Astrocyte of the hippocampus (primary cell): ENCODE data around the gene LYST.

Source experiments
- DNase-seq: peaks from one replicate; pipeline ENCODE4 v3.0.0; 2011; ENCODE audit warnings: low read depth, low spot score

Gene LYST

DNA sequence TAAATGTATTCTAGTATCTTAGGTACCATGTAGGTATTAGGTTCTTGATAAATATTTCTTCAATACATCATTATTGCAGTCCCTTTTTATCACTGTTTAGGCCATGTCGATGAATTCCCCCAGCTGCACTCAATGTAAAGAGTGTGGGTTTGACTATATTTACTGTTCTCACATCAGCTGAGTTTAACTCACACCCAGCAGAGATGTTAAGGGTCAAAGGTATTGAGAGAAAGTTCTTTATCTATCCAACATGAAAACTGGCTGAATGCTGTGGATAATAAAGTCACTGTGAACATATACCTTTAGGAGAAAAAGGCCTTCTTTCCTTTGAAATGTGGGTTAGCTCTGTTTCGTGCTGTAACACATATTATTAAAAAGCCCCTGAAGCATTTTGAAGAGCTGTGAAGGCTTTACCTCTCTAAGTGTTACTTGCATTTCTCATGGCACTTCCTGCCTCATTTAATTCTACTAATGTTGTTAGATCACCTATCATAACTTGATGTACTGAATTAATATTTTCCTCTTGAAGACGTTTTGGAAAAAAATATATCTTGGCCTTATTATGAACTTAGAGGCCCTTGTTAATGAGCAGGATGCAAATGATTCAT lies 19.1 kb upstream of the LYST start:
- DNase-seq, result no peak

DNA sequence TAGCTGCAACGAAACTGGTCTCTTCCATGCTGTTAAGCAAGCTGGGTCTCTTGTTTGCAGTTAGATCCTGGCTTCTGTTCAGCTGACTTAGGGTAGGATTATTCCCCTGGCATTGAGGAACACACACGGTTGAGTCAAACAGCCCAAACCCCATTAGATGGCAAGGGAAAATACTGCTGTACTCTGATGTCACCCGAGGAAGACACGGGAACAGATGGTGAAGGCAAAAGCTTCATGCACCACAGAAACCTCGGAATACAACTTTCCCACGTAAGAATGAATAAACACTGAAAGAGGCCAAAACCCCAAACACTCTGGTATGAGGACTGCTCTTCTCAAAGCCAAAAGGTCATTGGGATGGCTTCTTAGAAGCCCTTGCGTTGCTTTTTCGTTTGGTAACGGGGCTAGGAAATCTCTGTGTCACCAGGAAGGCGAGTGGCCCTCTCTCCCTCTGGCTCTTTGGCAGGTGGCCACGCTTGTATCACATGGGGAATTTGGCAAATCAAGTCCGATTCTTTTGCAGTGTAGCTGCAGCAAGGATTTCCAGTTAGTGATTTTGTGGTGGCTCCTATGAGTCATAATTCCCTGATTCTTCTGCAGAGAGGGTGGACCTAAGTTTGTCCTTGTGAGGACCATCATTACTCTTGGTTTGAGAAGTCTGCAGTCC lies 16.7 kb upstream of the LYST start:
- peak; percentile 95 for DNase-seq

DNA sequence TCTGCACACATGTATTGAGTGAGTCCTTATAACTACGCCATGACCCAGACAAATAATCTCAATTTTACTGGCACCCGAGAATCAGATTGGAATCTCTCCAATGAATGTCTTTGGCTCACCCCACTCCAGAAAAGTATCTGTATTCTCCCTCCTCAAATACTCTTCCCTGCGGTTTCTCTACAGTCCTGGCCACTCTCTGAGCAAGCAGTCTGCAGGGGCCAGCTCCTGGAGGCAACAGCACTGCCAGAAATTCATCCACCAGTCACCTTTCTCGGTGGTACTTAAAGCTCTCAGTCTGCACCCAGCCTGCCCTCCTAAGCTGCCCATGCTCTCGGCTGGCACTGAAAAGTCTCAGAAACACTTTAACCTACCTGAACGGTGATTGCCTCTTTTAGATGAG lies 16.1 kb upstream of the LYST start:
- no peak for DNase-seq

DNA sequence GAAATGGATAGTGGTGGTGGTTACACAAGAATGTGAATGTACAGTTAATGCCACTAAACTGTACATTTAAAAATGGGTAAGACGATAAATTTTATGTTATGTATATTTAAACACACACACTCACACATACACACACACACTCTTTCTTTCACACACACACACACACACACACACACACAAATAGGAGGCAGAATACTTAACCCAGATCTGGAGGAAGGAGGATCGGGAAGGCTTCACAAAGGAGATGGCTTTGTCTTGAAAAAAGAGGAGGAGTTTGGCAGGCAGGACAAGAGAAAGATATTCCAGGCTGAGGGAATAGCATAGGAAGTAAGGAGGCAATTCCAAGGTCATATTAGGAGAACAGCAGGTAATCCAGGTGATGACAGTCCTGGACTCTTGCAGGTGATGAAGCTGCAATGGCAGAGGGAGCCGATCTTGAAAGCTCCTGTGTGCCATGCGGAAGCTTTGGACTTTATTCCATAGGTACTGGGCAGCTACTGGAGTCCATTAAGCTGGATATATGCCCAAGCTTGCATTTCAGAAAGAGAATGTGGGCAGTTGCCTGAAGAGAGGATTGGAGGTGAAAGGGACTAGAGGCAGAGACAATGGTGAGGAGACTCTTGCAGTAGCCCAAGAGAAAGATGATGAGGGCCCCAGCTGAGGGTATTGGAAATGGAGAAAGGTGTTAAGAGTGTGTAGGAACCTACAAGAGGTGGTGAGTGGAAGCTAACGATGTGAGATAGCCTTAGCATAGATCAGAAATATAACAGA lies 15.4 kb upstream of the LYST start:
- no peak for DNase-seq

DNA sequence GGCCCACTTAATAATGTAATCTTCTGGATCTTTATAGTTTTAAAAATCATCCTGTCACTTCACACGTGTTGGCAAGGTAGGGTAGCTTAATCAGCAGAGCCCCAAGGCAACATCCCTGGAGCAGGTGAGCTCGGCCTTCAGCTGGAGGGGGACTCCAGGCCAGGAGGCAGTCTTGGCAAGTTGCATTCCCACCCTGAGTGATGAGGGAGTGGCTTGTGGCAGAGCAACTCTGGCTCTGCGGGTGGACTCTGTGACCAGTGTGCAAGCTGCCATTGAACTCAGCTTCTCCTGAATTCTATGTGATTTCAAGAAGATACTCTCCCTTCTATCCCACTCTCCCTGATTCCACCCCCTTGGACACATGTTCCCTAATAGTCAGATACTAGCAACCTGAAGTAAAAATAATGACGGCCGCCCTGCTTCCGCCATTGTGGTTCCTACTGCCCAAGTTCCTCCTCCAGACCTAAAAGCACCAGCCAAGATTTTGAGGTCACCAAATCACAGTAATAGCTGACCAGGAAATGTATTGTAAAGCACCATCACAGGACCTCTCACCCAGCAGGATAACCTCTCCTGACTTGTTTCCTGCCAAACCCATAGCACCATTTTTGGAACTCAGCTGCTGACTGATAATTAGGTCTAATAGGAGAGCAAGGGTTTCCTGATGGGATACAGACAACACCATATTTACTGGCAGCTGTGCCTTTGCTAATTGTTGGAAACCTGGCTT lies 11.5 kb upstream of the LYST start:
- DNase-seq, result no peak

DNA sequence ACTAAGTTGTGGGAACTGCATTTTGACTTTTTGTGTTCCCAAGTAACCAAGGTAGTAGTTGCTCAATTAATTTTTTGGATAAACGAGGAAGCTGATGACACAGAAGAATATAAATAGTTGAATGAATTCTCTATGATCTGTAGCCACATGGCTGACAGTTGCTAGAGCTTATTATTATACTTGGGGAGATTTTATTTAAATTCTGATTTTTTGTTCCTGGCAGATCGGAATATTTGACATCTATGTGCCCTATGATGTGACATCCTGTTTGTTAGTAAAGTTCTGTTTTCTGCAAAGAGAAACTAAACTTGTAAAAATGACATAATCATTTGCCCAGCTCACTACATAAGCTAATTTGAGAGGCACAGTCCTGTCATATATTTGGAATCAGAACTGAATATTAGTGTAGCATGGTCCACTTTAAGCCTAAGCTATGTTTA lies 9.7 kb upstream of the LYST start:
- DNase-seq, result no peak

DNA sequence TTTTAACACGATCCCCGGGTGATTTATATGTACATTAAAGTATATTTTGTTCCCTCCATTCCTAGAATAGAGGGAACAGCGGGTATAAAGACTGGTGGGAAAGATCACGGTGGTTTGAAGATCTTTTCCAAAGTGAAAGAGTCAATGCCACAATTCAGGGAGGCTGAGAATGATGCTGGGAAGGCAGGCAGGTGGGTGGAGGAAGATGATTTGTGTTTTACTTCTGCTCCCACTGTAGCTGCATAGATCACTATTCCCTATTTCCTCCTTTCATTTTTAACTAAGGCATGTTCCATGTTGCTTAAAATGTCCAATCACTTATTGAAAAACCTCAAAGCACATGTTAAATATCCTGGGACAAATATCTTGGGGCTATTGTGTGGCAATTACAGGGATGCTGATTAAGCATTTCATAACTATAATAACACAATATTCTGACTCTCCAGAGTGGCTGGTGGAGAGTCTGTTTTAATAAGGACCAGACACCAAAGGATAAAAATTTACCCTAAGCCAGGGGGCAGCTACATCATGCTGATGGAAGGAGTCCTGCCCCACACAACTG lies 8.4 kb upstream of the LYST start:
- no peak for DNase-seq

DNA sequence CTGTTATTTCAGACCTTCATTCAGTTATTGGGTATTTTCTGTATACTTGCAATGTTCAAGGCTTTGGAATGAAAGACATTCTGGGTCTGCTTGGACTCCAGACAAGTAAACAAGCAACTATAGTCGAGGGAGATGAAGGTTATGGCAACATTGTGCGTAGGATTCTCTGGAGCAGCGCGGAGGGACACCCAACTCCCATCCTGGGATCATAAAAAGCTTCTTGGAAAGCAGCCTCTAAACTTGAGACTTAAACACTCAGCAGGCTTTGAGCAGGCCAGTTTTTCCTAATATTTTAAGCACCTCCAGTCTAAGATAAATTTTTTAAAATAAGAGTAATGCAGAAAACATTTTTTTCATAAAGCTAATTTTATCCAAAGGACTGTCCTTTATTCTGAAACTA lies 7.6 kb upstream of the LYST start:
- DNase-seq, result no peak

DNA sequence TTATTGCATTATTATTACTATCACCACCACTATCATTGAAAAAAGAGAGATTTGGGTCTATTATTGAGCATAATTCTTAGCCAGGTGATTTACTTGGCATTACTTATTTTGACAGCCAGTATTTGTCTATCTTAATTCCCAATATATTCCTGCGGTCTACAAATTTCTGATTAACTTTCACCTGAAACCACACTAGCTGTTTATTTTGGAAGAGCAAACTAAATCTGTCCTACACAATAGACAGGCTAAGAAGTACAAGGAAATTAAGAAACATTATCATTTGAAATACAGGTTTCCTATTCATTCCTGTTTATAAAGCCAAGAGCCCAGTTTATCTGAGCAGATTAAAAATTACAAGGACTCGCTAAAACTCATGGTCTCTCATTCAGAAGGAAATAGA lies 6.9 kb upstream of the LYST start:
- no peak for DNase-seq

DNA sequence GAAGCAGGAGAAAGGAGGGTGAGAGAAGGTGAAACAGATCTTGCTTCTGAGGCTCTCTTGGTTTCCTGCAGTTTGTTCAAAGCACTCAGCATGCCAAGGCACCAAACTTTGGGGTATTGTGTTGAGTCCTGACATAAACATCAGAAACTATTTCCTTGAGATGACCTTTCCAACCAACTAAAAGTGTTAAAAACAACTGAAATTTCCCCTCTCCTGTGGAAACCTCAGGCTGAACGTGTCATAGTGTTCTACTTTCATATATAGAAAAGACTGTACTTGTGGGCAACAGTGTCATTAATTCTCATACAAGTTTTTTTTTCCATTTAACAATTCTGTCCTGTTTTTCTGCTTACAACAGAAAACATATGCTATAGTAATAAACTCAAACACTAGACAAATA lies 6.3 kb upstream of the LYST start:
- DNase-seq, result no peak

DNA sequence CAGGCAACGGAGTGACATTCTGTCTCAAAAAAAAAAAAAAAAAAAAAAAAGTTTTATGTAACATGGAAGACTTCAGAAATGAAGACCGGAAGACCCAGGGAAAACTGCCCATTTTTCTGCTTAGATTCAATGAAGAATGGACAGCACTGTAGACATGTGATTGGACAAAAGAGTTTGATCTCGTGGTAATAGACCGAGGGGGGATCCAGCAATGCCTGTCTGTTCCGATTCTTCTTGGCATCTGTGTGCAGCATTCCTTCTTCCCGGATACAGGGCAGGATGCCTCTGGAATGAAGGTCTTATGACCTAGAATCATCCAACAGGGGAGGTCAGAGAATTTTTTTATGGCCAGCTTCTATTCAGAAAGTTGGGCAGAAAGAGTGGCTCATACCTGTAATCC lies 5.6 kb upstream of the LYST start:
- no peak for DNase-seq

DNA sequence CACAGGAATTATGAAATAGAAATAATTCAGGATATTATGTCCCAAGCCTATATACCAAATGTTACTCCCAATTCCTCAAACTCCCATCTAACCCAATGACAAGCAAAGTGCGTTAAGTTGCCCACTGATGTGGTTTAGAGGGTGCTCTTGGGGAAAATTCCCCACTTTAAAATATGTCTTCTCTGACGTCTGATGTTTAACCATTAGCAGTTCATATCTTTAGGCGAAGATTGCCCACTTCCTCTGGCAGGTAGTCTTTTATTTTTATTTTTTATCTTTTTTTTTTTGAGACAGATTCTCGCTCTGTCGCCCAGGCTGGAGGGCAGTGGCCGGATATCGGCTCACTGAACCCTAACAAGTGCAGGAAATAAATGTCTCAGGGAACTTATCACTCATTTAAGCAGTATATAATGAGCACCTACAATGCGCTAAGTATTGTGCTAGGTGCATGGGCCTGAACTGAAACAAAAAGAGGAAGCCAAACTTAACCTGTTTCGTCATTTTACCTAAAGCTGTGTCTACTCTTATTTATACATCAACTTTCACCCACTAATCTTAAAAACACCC lies 1.3 kb upstream of the LYST start:
- DNase-seq, result no peak

DNA sequence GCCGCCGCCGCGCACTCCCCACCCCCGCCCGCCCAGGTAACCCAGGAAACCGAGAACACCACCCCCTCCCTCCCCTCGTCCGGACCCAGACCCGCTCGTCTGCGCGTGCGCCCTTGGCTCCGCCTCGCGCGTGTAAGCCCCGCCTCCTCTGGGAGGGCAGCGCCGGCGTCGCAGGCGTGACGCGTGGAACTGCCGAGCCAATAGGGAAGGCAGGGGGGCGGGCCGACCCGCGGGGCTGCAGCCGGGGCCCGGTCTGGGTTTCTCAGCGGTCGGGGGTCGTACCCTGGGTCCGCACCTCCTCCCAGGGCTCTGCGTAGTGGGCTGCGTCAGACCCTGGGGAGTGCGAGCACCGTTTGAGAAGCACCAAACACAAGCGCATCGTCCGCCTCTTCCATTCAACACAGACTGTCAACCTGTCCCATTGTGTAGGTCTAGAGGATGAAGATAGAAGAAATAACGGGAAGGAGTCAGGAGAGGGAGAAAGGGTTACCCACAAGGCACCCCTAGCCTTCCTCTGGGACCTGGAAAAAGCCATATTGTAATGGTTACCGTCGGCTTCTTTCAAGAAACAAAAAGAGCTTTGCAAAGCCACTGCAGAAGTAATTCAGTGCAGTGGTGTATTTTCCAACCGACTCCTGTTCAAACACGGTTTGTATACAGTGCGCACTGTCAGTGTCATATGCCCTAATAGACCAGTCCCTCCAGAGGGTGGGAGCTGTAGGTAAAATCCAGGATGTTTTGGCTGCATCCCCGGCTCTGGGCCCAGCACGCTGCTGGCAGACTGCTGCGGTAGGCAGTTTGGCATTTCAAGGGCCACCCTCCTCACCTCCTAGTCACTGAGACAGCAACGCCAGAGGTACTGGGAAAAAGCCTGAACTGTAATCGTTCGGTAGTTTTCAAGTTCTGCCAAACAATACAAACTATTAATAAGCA lies 473 bp upstream of the LYST start:
- peak; percentile 99 for DNase-seq

DNA sequence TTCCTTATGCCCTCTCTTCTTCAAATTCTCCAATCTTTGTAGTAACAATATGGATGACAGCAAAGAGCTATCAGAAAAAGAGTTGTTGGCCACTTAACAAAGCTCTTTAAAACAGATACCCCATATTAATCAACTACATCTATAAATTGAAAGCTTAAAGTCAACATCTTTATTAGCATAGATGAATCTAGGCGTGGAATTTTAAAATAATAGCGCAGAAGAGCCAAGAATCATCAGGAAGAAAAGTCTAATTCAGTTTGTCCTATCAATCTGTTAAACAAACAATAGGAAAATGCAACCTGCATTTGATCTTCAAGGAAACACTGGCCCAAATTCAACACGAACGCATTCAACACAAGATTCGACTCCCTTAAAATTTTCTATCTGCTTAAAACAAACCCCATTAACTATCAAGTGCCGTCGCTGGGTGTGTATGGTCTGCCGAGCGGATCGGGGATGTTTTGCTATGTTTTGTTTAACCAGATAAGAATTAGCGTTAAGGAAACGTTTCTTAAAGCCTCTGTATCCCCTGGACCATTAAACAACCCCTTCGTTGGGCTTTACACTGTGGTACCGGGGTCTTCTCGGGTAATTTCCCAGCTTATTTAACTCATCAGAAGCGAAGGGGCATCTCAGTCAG lies 1.0 kb downstream of the LYST start:
- no peak for DNase-seq

DNA sequence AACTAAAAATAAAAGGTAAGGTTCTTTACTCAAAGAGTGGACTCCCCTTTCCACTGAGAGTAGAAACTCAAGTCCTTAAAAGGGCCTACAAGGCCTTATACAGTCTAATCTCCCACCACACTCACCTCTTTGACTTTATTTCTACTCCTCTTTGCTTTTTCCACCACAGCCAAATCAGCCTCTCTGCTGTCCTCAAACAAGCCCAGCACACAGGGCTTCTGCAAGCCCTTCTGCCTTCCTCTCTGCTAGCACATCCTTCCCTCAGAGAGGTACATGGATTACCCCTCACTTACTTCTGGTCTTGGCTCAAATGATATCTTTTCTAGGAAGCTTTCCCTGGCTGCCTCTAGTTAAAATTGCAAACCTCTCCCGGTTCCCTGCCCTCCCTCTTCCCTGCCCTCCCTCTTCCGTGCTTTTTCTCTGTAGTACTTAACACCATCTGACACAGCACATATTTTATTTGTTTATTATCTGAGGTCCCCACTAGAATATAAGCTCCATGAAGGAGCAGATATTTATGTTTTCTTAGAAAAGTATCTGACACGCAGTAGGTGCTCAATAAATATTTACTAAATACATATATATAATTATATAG lies 1.7 kb downstream of the LYST start:
- DNase-seq, result peak; percentile 13

DNA sequence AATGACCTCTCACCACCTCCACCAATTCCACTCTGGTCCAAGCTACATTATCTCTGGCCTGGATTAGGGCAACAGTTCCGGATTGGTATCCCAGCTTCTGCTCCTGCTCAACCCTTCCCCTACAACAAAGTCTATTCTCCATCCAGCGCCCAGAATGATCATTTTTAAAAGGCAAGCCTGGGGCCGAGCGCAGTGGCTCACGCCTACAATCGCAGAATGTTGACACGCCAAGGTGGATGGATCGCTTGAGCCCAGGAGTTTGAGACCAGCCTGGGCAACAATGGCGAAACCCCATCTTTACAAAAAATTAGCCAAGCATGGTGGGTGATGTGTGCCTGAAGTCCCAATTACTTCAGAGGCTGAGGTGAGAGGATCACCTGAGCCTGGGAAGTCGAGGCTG lies 2.2 kb downstream of the LYST start:
- DNase-seq, result no peak

DNA sequence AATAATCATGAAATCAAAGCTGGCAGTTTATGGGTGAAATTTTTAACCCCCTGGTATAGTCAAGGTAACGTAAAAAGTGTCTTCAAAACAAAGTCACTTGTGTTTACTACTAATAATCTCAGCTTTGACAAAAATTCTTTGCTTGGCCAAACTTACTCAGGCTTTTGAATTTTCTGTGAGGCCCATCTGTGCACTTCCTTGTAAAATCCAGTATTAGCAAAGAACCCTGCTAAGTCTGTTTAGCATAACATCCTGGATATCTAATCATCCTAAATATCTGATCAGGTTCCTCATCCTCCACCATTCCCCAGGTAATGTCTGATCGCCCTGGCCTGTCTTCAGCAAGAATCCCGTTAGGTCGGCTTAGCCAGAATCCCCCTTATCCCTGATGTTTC lies 3.0 kb downstream of the LYST start:
- DNase-seq, result no peak

DNA sequence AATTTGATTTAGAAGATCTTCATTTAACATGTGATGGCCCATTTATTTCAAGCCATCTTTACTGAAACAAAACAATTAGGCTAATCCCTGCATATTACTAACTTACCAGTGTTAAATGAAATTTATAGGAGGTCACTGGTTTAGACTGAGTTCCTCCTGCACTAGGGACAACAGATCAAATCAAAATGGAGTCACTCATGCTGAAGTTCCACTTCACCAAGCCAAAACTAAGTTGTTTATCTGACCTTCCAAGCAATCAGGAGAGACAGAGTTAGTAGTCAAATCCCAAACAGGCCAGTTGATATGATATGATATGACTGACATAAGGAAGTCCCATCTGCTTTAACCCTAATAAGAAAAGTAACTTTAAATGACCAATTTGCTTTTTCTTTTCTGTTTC lies 4.8 kb downstream of the LYST start:
- no peak for DNase-seq

DNA sequence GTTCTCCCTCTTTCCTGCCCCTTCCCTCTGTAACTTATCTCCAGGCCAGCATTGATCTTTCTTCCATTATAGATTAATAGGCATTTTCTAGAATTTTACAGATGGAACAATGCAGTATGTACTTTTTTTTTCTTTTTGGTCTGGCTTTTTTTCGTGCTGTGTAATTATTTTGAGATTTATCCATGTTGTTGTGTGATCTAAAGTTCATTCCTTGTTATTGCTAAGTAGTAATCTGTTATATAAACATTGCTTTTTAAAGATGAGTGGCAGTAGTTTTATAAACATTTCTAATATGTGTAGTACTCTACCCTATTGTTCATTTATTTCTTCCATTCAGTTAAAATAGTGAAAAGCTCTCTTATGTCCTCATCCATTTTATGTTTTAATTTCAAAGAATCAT lies 5.9 kb downstream of the LYST start:
- DNase-seq, result no peak

DNA sequence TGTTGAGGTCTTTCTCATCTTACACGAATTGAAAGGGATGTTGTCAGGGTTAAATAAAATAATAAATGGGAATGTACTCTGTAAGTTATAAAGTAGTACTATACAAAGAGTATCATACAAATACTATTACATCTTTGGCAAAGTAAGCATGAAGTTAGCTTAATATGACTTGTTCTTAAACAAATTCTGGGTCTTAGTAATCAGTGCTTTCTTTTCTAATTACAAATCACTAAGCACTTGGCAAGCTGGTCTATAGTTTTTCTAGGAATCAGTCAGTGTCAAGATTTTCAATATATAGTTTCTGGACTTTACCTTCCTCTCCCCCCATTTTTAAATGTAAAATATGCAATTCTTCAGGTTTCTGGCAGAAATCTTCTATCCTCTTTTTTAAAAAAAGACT lies 6.9 kb downstream of the LYST start:
- no peak for DNase-seq
